GM12878 (cell line): ENCODE data around the gene SGCD. TPM values are rescaled to one million over a fixed set of nuclear protein-coding genes. Genes with fewer than 3 reads are reported as not detected.

Experiments
- ATAC-seq: fragments of 200-7000 bp; cut with Tn5 transposase; 3 replicates; pipeline ENCODE4 v1.9.1; 2020; ENCODE audit warnings: mild to moderate bottlenecking, moderate library complexity
- BruUV-seq: library from RNA; stranded (reverse); fragments of 400-500 nt; replicated peaks from 2 replicates; lab custom pipeline; 2021; lab: Mats Ljungman, UMichigan
- CTCF ChIA-PET: fragments of 300-600 bp; sonication (Branson Sonifier 250); formaldehyde crosslinking; extraction: SDS; loops from one replicate; lab custom pipeline; 2021; ENCODE audit warnings: inconsistent platforms; lab: Yijun Ruan, JAX
- POLR2A ChIA-PET: fragments of 350-600 bp; formaldehyde crosslinking; extraction: SDS; loops from one replicate; lab custom pipeline; 2021; ENCODE audit warnings: inconsistent platforms; lab: Charles Lee
- RAD21 ChIA-PET: fragments of 300-600 bp; sonication (Branson Sonifier 250); formaldehyde crosslinking; loops from one replicate; lab custom pipeline; 2023; ENCODE audit warnings: antibody characterized with exemption; ENCODE audit not compliant: unreplicated experiment; lab: Charles Lee
- SMC1A ChIA-PET: fragments of 300-600 bp; sonication (Branson Sonifier 250); formaldehyde crosslinking; loops from one replicate; lab custom pipeline; 2023; ENCODE audit not compliant: unreplicated experiment, uncharacterized antibody; lab: Charles Lee
- DNase-seq: peaks from one replicate; pipeline ENCODE4 v3.0.0-alpha.2; 2011; ENCODE audit warnings: low read depth, low spot score
- FAIRE-seq: peaks from 3 replicates; lab custom pipeline; 2011; peaks lifted over from hg19 to GRCh38; lab: Jason Lieb, UNC
- H2AFZ ChIP-seq: 2 replicates; pipeline ENCODE4 v1.6.0; 2011; ENCODE audit warnings: low read depth, low read length, control low read depth; ENCODE audit not compliant: control insufficient read depth
- H3K27ac ChIP-seq: 2 replicates; pipeline ENCODE4 v1.5.1; 2011; ENCODE audit warnings: control low read depth; ENCODE audit not compliant: control insufficient read depth, insufficient read depth
- H3K27me3 ChIP-seq, 2 experiments: replicated peaks in 1 of 2; 2 replicates each; pipeline versions ENCODE4 v1.6.0 to v1.6.1; 2011; ENCODE audit warnings: low read length in 1 of 2; ENCODE audit not compliant: control insufficient read depth in 2 of 2, insufficient read depth in 2 of 2
- H3K36me3 ChIP-seq, 2 experiments: 2 replicates each; pipeline ENCODE4 v1.5.1; 2011; ENCODE audit warnings: low read length in 1 of 2; ENCODE audit not compliant: control insufficient read depth in 2 of 2, insufficient read depth in 2 of 2
- H3K4me1 ChIP-seq: 2 replicates; pipeline ENCODE4 v1.6.1; 2011; ENCODE audit warnings: mild to moderate bottlenecking, low read length, moderate library complexity, mixed read lengths; ENCODE audit not compliant: control insufficient read depth, insufficient read depth
- H3K4me2 ChIP-seq: 2 replicates; pipeline ENCODE4 v1.6.0; 2011; ENCODE audit warnings: control low read depth; ENCODE audit not compliant: control insufficient read depth, insufficient read depth
- H3K4me3 ChIP-seq: fragments of 200-600 bp; sonication (generic); 2 replicates; pipeline ENCODE4 v1.5.1; 2016
- H3K79me2 ChIP-seq: 2 replicates; pipeline ENCODE4 v1.6.0; 2011; ENCODE audit warnings: low read length; ENCODE audit not compliant: control insufficient read depth, insufficient read depth
- H3K9ac ChIP-seq: 2 replicates; pipeline ENCODE4 v1.8.0; 2011; ENCODE audit warnings: low read length, control low read depth, mixed read lengths; ENCODE audit not compliant: control insufficient read depth, insufficient read depth
- H3K9me3 ChIP-seq: replicated peaks from 3 replicates; pipeline ENCODE4 v1.5.1; 2011; ENCODE audit warnings: mild to moderate bottlenecking, low read length; ENCODE audit not compliant: control insufficient read depth, insufficient read depth
- H4K20me1 ChIP-seq: 2 replicates; pipeline ENCODE4 v1.6.0; 2011; ENCODE audit not compliant: control insufficient read depth, insufficient read depth
- EED ChIP-seq: sonication (generic); IDR thresholded peaks from 2 replicates; pipeline ENCODE4 v1.6.1; 2016; ENCODE audit warnings: antibody characterized with exemption, low read depth
- EP300 ChIP-seq, 2 experiments: fragments of 150-350 bp in 1 of 2; IDR thresholded peaks; 2 replicates each; pipeline ENCODE4 v1.6.1; 2011 to 2012; ENCODE audit warnings: low read depth in 2 of 2, low read length in 2 of 2, borderline replicate concordance in 1 of 2, improper control_type of control experiment in 1 of 2, inconsistent platforms in 1 of 2; ENCODE audit not compliant: control insufficient read depth in 1 of 2
- HDAC6 ChIP-seq: fragments of 200-600 bp; sonication (generic); IDR thresholded peaks from one replicate; pipeline ENCODE4 v1.8.0; 2017; ENCODE audit warnings: antibody characterized with exemption; ENCODE audit not compliant: unreplicated experiment
- MYB ChIP-seq: fragments of 150-350 bp; IDR thresholded peaks from 2 replicates; pipeline ENCODE4 v1.6.1; 2014; ENCODE audit warnings: mild to moderate bottlenecking, low read depth, low read length, borderline replicate concordance
- NBN ChIP-seq: fragments of 450-650 bp; IDR thresholded peaks from 2 replicates; pipeline ENCODE4 v1.6.1; 2016
- PAX5 ChIP-seq: IDR thresholded peaks from 2 replicates; pipeline ENCODE4 v1.6.1; 2011; ENCODE audit warnings: low read depth, low read length, borderline replicate concordance
- PAX8 ChIP-seq: fragments of 450-650 bp; IDR thresholded peaks from 2 replicates; pipeline ENCODE4 v1.6.1; 2017; ENCODE audit warnings: mild to moderate bottlenecking, moderate library complexity
- RBBP5 ChIP-seq: fragments of 200-600 bp; sonication (generic); conservative IDR thresholded peaks from 2 replicates; pipeline ENCODE4 v1.6.1; 2016
- SRF ChIP-seq, 2 experiments: IDR thresholded peaks; 2 replicates each; pipeline ENCODE4 v1.6.1; 2011; ENCODE audit warnings: low read depth in 2 of 2, low read length in 2 of 2, mild to moderate bottlenecking in 1 of 2, moderate library complexity in 1 of 2
- SUZ12 ChIP-seq: fragments of 200-600 bp; sonication (generic); IDR thresholded peaks from one replicate; pipeline ENCODE4 v1.6.1; 2018; ENCODE audit warnings: antibody characterized with exemption, mild to moderate bottlenecking; ENCODE audit not compliant: unreplicated experiment
- ZNF622 ChIP-seq: fragments of 450-650 bp; IDR thresholded peaks from 2 replicates; pipeline ENCODE4 v1.6.1; 2017; ENCODE audit warnings: mild to moderate bottlenecking, inconsistent platforms
- WGBS: methylation state at CpG from one replicate; pipeline ENCODE4 v1.1.6; 2016; ENCODE audit warnings: low lambda C conversion rate; ENCODE audit not compliant: insufficient replicate concordance, insufficient coverage; ENCODE audit errors: missing lambda C conversion rate; 5-methylcytosine and 5-hydroxymethylcytosine counted together
- in situ Hi-C: fragments of 300-500 bp; cut with MboI; formaldehyde crosslinking; loops from 9 replicates; pipeline ENCODE4 v1.14.3; 2018; ENCODE audit warnings: mixed read lengths
- intact Hi-C: fragments of 100-400 bp; cut with micrococcal nuclease; formaldehyde crosslinking; loops from one replicate; pipeline ENCODE4 v1.14.2; 2022; ENCODE audit not compliant: unreplicated experiment
- polyA plus RNA-seq, 11 experiments: library from polyadenylated mRNA; depleted of rRNA in 4 of 11; unstranded in 6 of 11; stranded (reverse) in 5 of 11; fragments of >200 nt; fragmentation: Nextera tagmentation in 4 of 11; fragmentation: Illumina TruSeq in 1 of 11; extraction: Ambion mirVana in 4 of 11; extraction: Trizol in 1 of 11; gene quantifications; 1 replicate in 1 of 11; 2 replicates in 10 of 11; pipeline versions ENCODE4 v1.2.1 to v1.2.3, GENCODE V29; 2011 to 2016; ENCODE audit warnings: inconsistent platforms in 2 of 11, missing spikeins in 2 of 11, low read depth in 1 of 11
- total RNA-seq, 4 experiments: library from RNA; depleted of rRNA in 3 of 4; stranded (reverse); fragments of >200 nt in 3 of 4; fragmentation: Illumina TruSeq in 1 of 4; extraction: Trizol in 1 of 4; gene quantifications; 2 replicates each; pipeline versions ENCODE4 v1.2.1 to v1.2.3, GENCODE V29; 2013 to 2021
- TF ChIP-seq, protein P1 (sequence below): IDR thresholded peaks from 2 replicates; pipeline ENCODE4 v1.6.1; 2011; ENCODE audit warnings: mild to moderate bottlenecking, low read depth, low read length, moderate library complexity; ENCODE audit not compliant: insufficient replicate concordance

The SGCD gene
- total and polyA plus RNA-seq, 10 of the 15 experiments (the other 5 are each of a cell fraction or from before 2014, with no cell fraction given): 0.06 TPM; not detected in 9

DNA sequence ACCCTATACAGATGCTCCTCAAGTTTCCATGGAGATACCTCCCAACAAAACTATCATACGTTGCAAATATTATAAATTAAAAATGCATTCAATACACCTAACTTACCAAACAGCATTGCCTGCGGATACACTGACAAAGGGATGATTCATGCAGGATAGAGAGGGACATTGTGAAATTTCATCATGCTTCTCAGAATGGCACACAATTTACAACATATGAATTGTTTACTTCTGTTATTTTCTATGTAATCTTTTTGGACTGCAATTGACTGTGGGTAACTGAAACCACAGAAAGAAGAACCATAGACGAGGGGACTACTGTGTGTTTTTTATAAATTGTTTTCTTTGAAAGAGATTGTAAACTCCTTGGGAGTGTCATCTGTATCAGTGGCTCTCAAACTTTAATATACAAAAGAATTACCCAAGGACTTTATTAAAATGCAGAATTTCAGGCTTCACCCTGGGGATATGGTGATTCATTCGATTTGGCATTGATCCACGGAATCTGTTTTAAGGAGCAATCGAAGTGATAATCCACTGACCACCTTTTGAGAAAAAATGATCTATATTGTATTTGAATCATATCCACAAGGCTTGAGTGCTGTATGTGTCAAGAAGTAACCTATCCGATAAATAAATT is 146.4 kb downstream of the SGCD start (continued):
- no peak for TF ChIP-seq ZNF622
- no peak for TF ChIP-seq EP300 (IDR thresholded peaks at IDR 0.05; ENCODE audit: borderline replicate concordance in 1 of 2, control insufficient read depth in 1 of 2, low read depth in 2 of 2, low read length in 2 of 2)
- TF ChIP-seq SUZ12: no peak
- no peak for TF ChIP-seq PAX8

DNA sequence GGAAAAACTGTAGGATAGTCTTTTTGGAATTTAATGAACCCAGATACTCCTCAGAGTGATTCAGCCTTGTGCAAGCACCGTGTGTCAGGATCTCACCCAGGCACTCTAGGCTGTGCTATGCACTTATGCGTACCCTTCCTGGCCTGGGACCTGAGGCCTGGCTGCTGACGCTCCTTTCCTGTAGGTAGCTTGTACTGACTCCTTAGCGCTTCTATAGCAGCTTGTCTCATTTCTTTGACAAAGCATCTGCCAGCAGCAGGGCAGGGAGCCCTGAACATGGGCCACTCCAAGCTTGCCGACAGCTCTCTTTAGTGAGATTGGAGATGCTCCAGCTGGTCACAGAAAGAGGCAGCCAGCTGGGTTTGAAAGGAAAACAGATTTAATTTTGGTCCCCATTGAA is 147.3 kb downstream of the SGCD start:
- BruUV-seq: no TSS peak
- ATAC-seq: no peak
- CTCF ChIA-PET: no interaction called here
- intact Hi-C loops: no loop called here
- in situ Hi-C loops: no loop called here
- SMC1A ChIA-PET: no interaction called here
- RAD21 ChIA-PET: no interaction called here
- Histone ChIP-seq H3K9me3 (no peaks in the 10 kb centered on the region), H3K4me2 (no peak overlapping the region), H3K4me3 (no peak overlapping the region), H3K4me1 (no peaks in the 10 kb centered on the region), H3K36me3 (no peaks in the 10 kb centered on the region), H4K20me1 (no peaks in the 10 kb centered on the region), H3K9ac (no peak overlapping the region), H3K79me2 (no peaks in the 10 kb centered on the region), H2AFZ (no peak overlapping the region), H3K27me3 (no peaks in the 10 kb centered on the region), H3K27ac (no peak overlapping the region)
- FAIRE-seq: no peak
- POLR2A ChIA-PET: no interaction called here
- 51% methylated on average over 5 of the region's 5 CpGs for WGBS
- no peak for DNase-seq
- TF ChIP-seq SRF (IDR thresholded peaks at IDR 0.05; ENCODE audit: low read depth in 2 of 2, low read length in 2 of 2) (no peak), HDAC6 (no peak), PAX5 (no peak), RBBP5 (no peak), NBN (no peak), MYB (no peak), EED (no peak)
- TF ChIP-seq, protein P1, sequence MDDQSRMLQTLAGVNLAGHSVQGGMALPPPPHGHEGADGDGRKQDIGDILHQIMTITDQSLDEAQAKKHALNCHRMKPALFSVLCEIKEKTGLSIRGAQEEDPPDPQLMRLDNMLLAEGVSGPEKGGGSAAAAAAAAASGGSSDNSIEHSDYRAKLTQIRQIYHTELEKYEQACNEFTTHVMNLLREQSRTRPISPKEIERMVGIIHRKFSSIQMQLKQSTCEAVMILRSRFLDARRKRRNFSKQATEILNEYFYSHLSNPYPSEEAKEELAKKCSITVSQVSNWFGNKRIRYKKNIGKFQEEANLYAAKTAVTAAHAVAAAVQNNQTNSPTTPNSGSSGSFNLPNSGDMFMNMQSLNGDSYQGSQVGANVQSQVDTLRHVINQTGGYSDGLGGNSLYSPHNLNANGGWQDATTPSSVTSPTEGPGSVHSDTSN: no peak
